ENCODE results near the gene HDGFL2. TPM values are rescaled to one million over a fixed set of nuclear protein-coding genes. Genes with fewer than 3 reads are reported as not detected.
A peak's percentile ranks its signal among the peaks of the same experiment; 100 is the strongest.

The HDGFL2 gene
- total and polyA plus RNA-seq, 12 donors: 22.0 to 74.7 (median 35.7) TPM

GRCh38 chr19:4456843-4457653, 15.0 kb upstream of the HDGFL2 start:
- WGBS, 4 donors: 0 to 3% (median 2%) methylated on average over 16 to 46 of the region's 53 CpGs
- H3K4me3 ChIP-seq: peak overlapping the region in 3 of 4 donors; percentile 37 to 95 (median 80)
- H3K27ac ChIP-seq: peak overlapping the region; percentile 77 to 95 (median 88)
- peaks cover 0 to 15% of the 10 kb centered on the region in 2 donors for H3K36me3 ChIP-seq (replicated peaks in 1 of 2)
- DNase-seq: peak; percentile 50 to 69 (median 64)
- no peaks in the 10 kb centered on the region for H3K27me3 ChIP-seq
- no peaks in the 10 kb centered on the region for H3K9me3 ChIP-seq (replicated peaks in 1 of 3)
- intact Hi-C loops (cut with DNase I): loop anchor here in 1 of 2 donors (10.0 kb wide), 1 partner anchor 52 kb away; the partner anchor contains the start of genes CHAF1A and SH3GL1
- peaks cover 33 to 40% of the 10 kb centered on the region in 2 donors for H3K4me1 ChIP-seq (replicated peaks in 1 of 2)
- no peak for TF ChIP-seq CTCF (IDR thresholded peaks at IDR 0.05)
- no peak for TF ChIP-seq POLR2A (IDR thresholded peaks at IDR 0.05)

GRCh38 chr19:4457654-4458395, 14.3 kb upstream of the HDGFL2 start, which contains the start of gene UBXN6:
Gene UBXN6, minus strand, starts transcription at chr19:4457794. Its CDS starts 97 bp downstream, at chr19:4457697.
- peaks cover 0 to 8% of the 10 kb centered on the region in 2 donors for H3K36me3 ChIP-seq (replicated peaks in 1 of 2)
- no peaks in the 10 kb centered on the region for H3K9me3 ChIP-seq (replicated peaks in 1 of 3)
- 9 to 19% (median 10%) methylated on average over 30 to 52 of the region's 52 CpGs for WGBS, 4 donors
- intact Hi-C loops (cut with DNase I): loop anchor here in 1 of 2 donors (10.0 kb wide), 1 partner anchor 53 kb away; the partner anchor contains the start of genes CHAF1A and SH3GL1
- H3K27me3 ChIP-seq: no peaks in the 10 kb centered on the region
- H3K4me1 ChIP-seq (replicated peaks in 1 of 2): peaks cover 33 to 40% of the 10 kb centered on the region in 2 donors
- peak within 1 kb of the TSS; percentile 77 to 95 (median 88) for H3K27ac ChIP-seq
- DNase-seq: peak; percentile 97 to 100 (median 99)
- TF ChIP-seq CTCF (IDR thresholded peaks at IDR 0.05) (peak in 1 of 6 experiments; percentile 35), POLR2A (IDR thresholded peaks at IDR 0.05) (peak in 1 of 2 donors; percentile 58)
- peak within 1 kb of the TSS in 3 of 4 donors; percentile 37 to 95 (median 80) for H3K4me3 ChIP-seq

- H3K4me1 ChIP-seq (replicated peaks in 1 of 2): no peaks in the 10 kb centered on the region
- WGBS, 4 donors: 74 to 85% (median 80%) methylated on average over 8 of the region's 8 CpGs
- no peaks in the 10 kb centered on the region for H3K27me3 ChIP-seq
- no peak for DNase-seq
- no peak overlapping the region for H3K4me3 ChIP-seq
- no peak overlapping the region for H3K27ac ChIP-seq
- intact Hi-C loops (cut with DNase I): no loop called here
- no peaks in the 10 kb centered on the region for H3K9me3 ChIP-seq (replicated peaks in 1 of 3)
- TF ChIP-seq CTCF (IDR thresholded peaks at IDR 0.05): no peak
- no peak for TF ChIP-seq POLR2A (IDR thresholded peaks at IDR 0.05)
- H3K36me3 ChIP-seq (replicated peaks in 1 of 2): no peaks in the 10 kb centered on the region
Measured at GRCh38 chr19:4464815-4465581, 7.1 kb upstream of the HDGFL2 start.

Measured in adrenal gland (tissue), 12 donors.